Ovary (tissue), 9 donors: ENCODE measurements around the gene EML1. TPM values are rescaled to one million over a fixed set of nuclear protein-coding genes. Genes with fewer than 3 reads are reported as not detected.

Experiments used
- DNase-seq, 5 donors: peaks; one replicate each; pipeline ENCODE4 v3.0.0-alpha.2; 2019 to 2020
- H3K27ac ChIP-seq, 2 donors: fragments of 200-600 bp; one replicate each; pipeline versions ENCODE4 v1.5.1 to v1.8.0; 2019 to 2022
- H3K27me3 ChIP-seq: fragments of 200-600 bp; one replicate; pipeline ENCODE4 v1.8.0; 2022
- H3K36me3 ChIP-seq: fragments of 200-600 bp; sonication (generic); one replicate; pipeline ENCODE4 v1.5.1; 2019
- H3K4me1 ChIP-seq: one replicate; pipeline ENCODE4 v1.8.1; 2013; ENCODE audit warnings: mild to moderate bottlenecking, moderate library complexity; ENCODE audit not compliant: insufficient read depth
- H3K4me3 ChIP-seq: fragments of 200-600 bp; sonication (generic); one replicate; pipeline ENCODE4 v1.5.1; 2017
- H3K9me3 ChIP-seq, 2 donors: fragments of 200-600 bp in 1 of 2; sonication (generic) in 1 of 2; one replicate each; pipeline versions ENCODE4 v1.5.1 to v1.8.1; 2013 to 2019; ENCODE audit warnings: mild to moderate bottlenecking in 1 of 2, moderate library complexity in 1 of 2
- EP300 ChIP-seq: sonication (generic); formaldehyde crosslinking; IDR thresholded peaks from one replicate; pipeline ENCODE4 v1.6.1; 2017; ENCODE audit warnings: antibody characterized with exemption
- POLR2A ChIP-seq: fragments of 450-650 bp; IDR thresholded peaks from one replicate; pipeline ENCODE4 v1.6.1; 2017; ENCODE audit warnings: antibody characterized with exemption, mild to moderate bottlenecking, moderate library complexity
- WGBS, 3 donors: extraction: QIAGEN DNeasy Blood & Tissue Kit in 1 of 3; methylation state at CpG; one replicate each; pipeline versions ENCODE4 v1.1.5 to v1.1.7; 2013 to 2017; 5-methylcytosine and 5-hydroxymethylcytosine counted together
- intact Hi-C, 4 donors: fragments of 100-400 bp; cut with DNase I; formaldehyde crosslinking; loops; one replicate each; pipeline versions ENCODE4 v1.11.0 to v1.15.1; 2022 to 2023
- polyA plus RNA-seq, 2 donors: library from polyadenylated mRNA; stranded (reverse); fragments of 200-250 nt in 1 of 2; fragments of 350-450 nt in 1 of 2; fragmentation: Illumina TruSeq in 1 of 2; extraction: RNeasy Lipid Tissue Mini Kit (QIAGEN cat#74804) in 1 of 2; gene quantifications; one replicate each; pipeline ENCODE4 v1.2.3, GENCODE V29; 2013 to 2014
- total RNA-seq, 7 donors: library from RNA; depleted of rRNA in 2 of 7; stranded (reverse); fragments of >200 nt in 2 of 7; fragmentation: NEBNext Ultra II Directional in 3 of 7; extraction: Animal tissue kit (Norgen Biotek cat#: 25700) in 3 of 7; gene quantifications; one replicate each; pipeline versions ENCODE4 v1.1.0 to v1.2.4, GENCODE V29; 2016 to 2023
- TF ChIP-seq, protein P1 (sequence below), 3 donors: fragments of 450-650 bp in 2 of 3; fragments of 200-600 bp in 1 of 3; IDR thresholded peaks; one replicate each; pipeline versions ENCODE4 v1.5.1 to v1.8.0; 2016 to 2022; ENCODE audit warnings: antibody characterized with exemption in 3 of 3, mild to moderate bottlenecking in 1 of 3
- donor health status: DM: no; HTN: no; CAD: no; lungs with moderate emphysema.
- donor health status: DM: no; HTN: no; CAD: no.
- donor health status: Bipolar disorder and iron deficiency.
- donor health status: DM: yes; HTN: yes; CAD: no.
- donor health status: DM: no; HTN: no; CAD: no.
- donor health status: DM: yes; HTN: yes; CAD: no.

Gene EML1
- total and polyA plus RNA-seq, 9 donors: 4.4 to 22.3 (median 9.8) TPM

DNA sequence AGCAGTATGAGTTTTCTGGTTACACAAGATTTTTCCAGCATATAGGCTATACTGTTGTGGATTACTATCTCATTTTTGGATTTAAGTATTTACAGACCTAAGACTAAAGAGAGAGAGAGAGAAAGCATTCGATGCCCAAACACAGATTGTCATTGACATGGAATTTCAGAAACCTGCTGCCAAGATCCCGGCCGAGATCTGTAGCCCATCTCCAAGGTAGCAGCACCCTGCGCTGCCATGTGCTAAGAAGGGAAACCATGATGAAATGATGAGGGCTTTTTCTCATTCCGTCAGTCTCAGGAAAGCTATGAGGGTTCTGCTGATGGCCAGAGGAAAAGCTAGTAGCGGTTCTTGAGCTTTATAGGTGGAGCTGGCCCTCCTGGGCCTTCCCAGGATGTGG lies 136.4 kb downstream of the EML1 start:
- no peaks in the 10 kb centered on the region for H3K9me3 ChIP-seq
- intact Hi-C loops: no loop called here
- no peaks in the 10 kb centered on the region for H3K27me3 ChIP-seq
- no peaks in the 10 kb centered on the region for H3K36me3 ChIP-seq
- DNase-seq: no peak
- no peak for TF ChIP-seq POLR2A
- TF ChIP-seq EP300: no peak
- TF ChIP-seq, protein P1, sequence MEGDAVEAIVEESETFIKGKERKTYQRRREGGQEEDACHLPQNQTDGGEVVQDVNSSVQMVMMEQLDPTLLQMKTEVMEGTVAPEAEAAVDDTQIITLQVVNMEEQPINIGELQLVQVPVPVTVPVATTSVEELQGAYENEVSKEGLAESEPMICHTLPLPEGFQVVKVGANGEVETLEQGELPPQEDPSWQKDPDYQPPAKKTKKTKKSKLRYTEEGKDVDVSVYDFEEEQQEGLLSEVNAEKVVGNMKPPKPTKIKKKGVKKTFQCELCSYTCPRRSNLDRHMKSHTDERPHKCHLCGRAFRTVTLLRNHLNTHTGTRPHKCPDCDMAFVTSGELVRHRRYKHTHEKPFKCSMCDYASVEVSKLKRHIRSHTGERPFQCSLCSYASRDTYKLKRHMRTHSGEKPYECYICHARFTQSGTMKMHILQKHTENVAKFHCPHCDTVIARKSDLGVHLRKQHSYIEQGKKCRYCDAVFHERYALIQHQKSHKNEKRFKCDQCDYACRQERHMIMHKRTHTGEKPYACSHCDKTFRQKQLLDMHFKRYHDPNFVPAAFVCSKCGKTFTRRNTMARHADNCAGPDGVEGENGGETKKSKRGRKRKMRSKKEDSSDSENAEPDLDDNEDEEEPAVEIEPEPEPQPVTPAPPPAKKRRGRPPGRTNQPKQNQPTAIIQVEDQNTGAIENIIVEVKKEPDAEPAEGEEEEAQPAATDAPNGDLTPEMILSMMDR (IDR thresholded peaks at IDR 0.05): no peak
- no peak overlapping the region for H3K4me3 ChIP-seq
- H3K27ac ChIP-seq: no peak overlapping the region
- H3K4me1 ChIP-seq: no peaks in the 10 kb centered on the region
- WGBS, 3 donors: 93 to 97% (median 95%) methylated on average over 6 of the region's 6 CpGs

GRCh38 chr14:99930420-99931274 lies 137.4 kb downstream of the EML1 start:
- intact Hi-C loops: no loop called here
- Histone ChIP-seq H3K27me3 (no peaks in the 10 kb centered on the region), H3K27ac (no peak overlapping the region), H3K4me3 (no peak overlapping the region), H3K36me3 (no peaks in the 10 kb centered on the region), H3K9me3 (no peaks in the 10 kb centered on the region), H3K4me1 (no peaks in the 10 kb centered on the region)
- DNase-seq: no peak
- TF ChIP-seq, protein P1 (IDR thresholded peaks at IDR 0.05): no peak
- TF ChIP-seq POLR2A (no peak), EP300 (no peak)
- WGBS, 3 donors: 83 to 86% (median 85%) methylated on average over 6 of the region's 6 CpGs

DNA sequence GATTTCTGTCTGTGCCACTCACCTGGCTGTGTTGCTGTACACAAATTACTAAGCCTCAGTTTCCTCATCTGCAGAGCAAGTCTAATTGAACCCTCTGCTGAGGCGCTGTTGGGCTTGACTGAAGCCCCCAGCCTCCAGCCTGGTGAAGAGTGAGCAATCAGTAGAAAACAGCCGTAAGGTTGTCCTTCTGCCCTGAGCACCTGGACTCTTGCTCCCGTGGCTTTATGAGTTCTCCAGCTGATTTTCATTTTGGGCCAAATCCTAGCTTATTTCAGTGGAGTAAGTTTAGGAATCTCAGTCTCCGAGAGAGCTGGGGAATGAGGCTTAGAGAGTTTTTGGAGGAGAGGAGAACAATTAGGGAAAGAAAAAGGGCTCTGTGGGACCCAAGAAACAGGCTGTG lies 138.1 kb downstream of the EML1 start:
- intact Hi-C loops: no loop called here
- no peaks in the 10 kb centered on the region for H3K36me3 ChIP-seq
- 82 to 86% (median 86%) methylated on average over 4 of the region's 4 CpGs for WGBS, 3 donors
- no peaks in the 10 kb centered on the region for H3K9me3 ChIP-seq
- no peaks in the 10 kb centered on the region for H3K27me3 ChIP-seq
- no peak overlapping the region for H3K27ac ChIP-seq
- TF ChIP-seq, protein P1 (IDR thresholded peaks at IDR 0.05): no peak
- TF ChIP-seq EP300 (no peak), POLR2A (no peak)
- H3K4me1 ChIP-seq: no peaks in the 10 kb centered on the region
- no peak overlapping the region for H3K4me3 ChIP-seq
- DNase-seq: no peak

GRCh38 chr14:99936056-99936455 lies 142.8 kb downstream of the EML1 start:
- Histone ChIP-seq H3K4me1 (no peaks in the 10 kb centered on the region), H3K27me3 (no peaks in the 10 kb centered on the region), H3K27ac (no peak overlapping the region), H3K36me3 (no peaks in the 10 kb centered on the region), H3K4me3 (no peak overlapping the region), H3K9me3 (no peaks in the 10 kb centered on the region)
- intact Hi-C loops: no loop called here
- DNase-seq: no peak
- WGBS, 3 donors: 91 to 96% (median 95%) methylated on average over 16 of the region's 16 CpGs
- no peak for TF ChIP-seq POLR2A
- TF ChIP-seq, protein P1 (IDR thresholded peaks at IDR 0.05): no peak
- TF ChIP-seq EP300: no peak
